ENCODE results near the gene PCOLCE2.
A peak's percentile ranks its signal among the peaks of the same experiment; 100 is the strongest.

PCOLCE2 gene

DNA sequence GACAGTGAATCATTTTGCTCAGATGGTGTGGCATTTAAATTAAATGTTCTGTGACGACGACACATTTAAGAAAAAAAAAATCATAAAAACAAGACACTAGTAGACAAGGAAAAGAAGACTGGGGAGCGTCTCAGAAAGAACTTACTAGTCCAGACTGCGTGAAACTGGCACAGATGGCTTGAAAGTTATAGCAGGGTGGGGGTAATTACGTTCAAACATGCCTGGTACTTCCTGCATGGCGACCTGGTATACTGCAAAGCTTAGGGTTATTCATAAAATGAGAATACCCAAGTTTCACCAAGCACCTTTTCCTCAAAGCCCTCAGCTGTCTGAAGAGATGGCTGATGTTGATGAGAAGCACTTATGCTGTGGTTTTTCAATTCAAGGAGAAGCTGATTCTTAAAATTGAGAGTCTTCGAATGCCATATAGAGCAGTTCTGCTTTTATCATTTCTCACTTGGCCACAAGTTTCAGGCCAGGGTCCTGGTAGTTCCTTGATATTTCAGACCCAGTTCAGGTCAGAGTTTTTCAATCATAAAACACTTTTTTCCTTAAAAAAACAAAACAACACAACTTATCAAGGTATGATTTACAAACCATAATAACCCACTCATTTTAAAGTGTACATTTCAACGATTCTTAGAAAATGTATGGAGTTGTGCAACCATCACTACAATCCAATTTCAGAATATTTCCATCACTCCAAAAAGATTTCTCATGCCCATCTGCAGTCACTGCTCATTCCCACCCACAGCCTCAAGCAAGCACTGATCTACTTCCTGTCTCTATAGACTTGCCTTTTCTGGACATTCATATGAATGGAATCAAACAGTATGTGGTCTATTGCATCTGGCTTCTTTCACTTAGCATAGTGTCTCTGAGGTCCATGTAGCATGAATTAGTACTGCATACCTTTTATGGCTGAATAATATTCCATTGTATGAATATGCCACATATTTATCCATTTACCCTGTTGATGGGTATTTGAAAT, 24.7 kb downstream of the PCOLCE2 start:
- DNase-seq: no peak

DNA sequence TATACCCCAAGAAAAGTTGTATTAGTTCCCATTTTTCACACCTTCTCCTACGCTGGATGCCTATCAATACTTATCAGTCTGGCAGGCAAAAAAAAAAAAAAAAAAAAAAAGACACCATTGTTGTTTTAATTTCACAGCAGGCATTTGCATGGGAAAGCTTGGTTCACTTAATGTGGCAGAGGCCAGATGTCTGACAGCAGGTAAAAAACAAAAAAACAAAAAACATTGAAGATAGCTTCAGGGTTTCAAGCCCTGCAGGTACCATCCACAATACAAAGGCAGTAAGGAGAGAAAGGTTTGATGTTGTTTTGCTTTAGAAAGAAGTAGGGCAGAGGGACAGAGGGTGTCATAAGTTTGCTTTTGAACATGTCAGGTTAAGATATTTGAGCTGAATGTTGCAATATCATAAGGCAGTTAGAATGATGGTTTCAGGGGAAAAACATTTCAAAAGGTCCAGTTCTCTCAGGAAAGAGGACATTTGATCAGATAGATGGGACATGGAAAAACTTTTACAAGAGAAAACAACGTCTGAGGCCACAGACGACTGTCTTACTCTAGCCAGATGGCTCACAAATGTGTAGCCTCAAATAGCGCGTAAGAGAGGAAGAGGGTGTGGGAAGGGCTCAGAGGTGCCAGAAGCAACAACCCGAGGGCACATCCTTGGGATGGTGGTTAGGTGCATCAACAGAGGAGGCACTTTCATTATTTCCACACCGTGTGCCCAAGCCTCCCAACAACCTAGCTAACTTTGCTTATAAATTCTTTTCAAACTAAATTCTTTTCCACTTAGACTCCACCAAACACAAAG, 25.7 kb downstream of the PCOLCE2 start:
- peak; percentile 48 for DNase-seq

DNA sequence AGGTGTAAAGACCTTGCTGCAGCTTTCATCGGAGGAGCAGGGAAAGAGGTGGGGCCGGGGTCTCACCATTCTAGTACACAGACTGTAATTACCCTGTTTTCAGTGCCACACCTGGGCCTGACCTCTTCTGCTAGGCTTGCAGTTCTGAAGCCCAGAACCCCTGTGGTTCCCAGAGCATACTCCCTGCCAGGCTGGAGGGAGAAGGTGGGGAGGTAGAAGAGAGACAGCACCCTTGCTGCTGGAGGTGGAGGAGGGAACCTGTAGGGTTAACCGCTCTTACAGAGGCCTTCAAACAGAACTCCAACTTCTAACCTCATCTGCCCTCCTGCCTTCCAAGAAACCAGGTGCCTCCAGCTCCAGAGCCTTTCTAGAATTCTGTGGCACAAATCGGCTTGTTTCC, 27.0 kb downstream of the PCOLCE2 start:
- DNase-seq: peak; percentile 38

- no peak for DNase-seq
Observed at GRCh38 chr3:142858043-142858442, 30.8 kb downstream of the PCOLCE2 start.

- DNase-seq: peak; percentile 52
Observed at GRCh38 chr3:142857056-142857455, 31.8 kb downstream of the PCOLCE2 start.

DNA sequence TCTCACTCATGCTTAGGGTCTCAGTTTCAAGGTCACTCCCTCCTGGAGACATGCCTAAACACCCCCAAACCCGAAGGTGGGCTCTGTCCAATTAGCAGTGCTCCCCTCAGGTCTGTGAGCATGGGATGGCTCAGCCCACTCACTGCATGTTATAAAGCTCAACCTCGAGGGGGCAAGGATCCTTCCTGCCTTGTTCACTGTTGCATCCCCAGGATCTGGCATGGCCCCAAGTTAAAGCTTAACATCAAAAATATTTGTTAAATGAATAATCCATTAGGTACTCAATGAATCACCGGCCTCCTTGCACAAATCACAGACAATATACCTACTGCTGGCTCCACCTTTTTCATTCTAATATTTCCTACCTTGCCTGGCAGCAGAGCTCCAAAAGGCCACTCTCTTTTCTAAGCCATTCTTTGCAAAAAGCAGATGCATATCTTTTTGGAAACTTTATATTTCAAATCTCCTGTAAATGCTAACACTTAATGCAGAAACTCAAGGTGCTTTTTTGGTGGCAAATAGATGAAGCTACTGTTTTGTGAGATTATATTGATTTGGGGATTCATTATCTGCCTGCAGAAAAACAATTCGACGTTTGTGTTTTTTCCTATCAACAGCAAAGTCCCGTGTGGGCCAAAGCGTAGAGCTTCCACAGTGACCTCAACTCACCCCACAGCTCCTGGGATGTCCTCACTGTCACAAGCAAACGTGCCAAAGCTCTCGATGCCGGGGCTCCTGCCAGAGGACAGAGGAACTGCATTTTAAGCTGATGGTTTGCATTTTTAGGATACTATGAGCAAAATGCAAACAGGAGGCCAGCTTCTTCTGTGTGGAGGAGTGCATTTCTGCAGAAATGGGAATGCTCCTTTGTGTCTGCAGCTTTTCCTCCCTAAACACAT, 35.4 kb downstream of the PCOLCE2 start:
- DNase-seq: no peak

DNA sequence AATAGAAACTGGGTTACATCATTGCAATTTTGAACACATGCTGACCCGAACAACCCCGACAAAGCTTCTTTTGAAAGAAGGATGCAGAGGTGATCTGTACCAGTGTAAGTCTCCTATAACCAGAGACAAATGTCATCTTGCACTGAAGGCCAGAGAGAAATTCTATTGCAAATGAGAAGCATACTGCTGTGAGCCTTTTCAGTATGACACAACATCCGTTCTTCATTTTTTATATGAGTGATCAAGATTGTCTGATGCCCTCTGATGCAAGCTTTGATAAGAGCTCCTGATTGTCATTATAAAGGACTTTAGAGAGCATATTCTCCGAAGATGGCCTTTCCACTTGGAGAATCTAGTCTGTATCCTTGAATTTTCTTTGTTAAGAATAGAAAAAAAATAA, 36.9 kb downstream of the PCOLCE2 start:
- DNase-seq: no peak

GRCh38 chr3:142850395-142851023, 38.4 kb downstream of the PCOLCE2 start:
- DNase-seq: peak; percentile 63

- DNase-seq: no peak
Observed at GRCh38 chr3:142849148-142849547, 39.7 kb downstream of the PCOLCE2 start.

GRCh38 chr3:142846779-142847577, 41.9 kb downstream of the PCOLCE2 start:
- DNase-seq: no peak

DNA sequence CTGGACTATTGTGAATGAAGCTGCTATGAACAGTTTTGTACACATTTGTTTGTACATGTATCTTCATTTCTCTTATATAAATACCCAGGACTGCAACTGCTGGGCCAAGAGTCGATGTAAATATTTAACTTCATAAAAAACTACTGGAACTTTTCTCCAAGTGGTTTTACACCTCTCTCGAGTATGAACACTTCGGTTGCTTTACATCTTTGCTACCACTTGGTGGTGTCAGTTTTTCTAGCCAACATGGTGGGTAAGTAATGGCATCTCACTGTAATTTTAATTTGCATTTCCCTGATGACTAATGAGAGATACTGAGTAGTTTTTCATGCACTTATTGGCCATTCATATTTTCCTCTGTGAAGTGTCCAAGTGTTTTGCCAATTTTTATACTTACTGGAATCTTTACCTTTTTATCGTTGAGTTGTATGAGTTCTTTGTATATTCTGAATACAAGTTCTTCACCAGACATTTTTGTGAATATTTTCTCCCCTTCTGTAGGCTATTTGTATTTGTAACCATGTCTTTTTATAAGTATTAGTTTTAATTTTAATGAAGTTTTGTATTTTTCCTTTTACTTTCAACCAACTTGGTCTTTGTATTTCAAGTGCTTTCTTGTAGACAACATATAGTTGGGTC, 44.4 kb downstream of the PCOLCE2 start:
- DNase-seq: peak; percentile 49

- DNase-seq: no peak
Observed at GRCh38 chr3:142839831-142840230, 49.1 kb downstream of the PCOLCE2 start.

DNA sequence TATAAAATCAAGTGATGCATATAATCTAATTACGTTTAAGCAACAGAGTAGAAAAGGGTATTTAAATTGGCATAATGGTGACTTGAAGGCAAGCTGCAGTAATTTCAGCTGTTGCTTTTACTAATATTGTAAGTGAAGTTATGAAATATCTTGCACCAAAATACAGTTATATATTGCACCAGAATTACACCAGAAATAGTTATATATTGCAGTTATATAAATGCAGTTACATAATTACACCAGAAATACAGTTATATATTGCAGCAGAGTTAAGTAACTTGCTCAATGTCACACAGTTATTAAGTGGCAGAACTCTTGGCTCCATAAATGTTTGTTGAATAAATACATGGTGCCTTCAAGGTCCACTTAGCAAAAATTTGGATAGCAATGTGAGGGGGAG, 51.4 kb downstream of the PCOLCE2 start:
- DNase-seq: no peak

DNA sequence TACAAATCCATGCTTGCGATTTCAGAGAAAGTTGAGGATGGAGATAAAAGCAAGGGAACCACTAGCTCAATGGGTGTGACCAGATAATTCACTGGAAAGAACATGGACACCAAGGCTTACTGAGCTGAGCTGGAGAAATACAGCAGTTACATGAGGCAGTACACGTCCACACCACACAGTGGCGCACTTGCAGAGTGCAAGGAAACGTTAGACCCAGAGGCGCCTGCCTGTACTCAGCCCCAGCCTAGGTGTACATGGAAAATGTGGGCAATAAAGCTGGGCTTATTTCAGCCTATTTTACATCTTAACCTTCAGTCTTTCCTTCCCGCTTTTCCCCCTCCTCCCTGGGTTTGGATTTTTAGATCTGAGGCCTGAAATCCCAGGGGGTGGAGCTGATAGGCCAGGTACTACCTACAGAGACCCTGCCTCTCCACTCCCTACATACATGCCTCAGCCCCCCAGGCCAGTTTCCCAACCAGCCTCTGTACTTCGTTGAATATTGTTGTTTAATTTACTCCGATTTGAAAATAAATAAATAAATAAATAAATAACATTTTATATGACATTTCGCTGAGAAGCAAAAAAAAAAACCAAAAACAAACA, 60.1 kb downstream of the PCOLCE2 start:
- DNase-seq: peak; percentile 89

DNA sequence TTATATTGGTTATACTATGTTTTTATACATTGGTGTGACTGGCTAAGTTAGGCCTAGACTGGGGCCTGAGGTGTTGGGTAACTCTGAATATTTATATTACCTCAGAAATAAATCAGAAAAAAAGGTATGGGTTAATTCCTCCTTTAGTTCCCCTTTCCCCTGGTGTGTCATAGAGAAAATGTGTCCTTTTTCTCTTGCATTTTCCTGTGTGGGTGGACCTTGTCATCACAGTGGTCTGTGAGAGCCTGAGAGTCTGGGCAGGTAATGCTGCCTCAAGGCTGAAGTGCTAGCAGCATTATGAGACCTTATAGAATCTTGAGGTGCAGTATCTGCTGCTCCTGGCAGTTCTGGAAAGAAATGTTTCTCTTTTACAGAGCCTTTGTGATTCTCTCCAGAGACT, 69.7 kb downstream of the PCOLCE2 start:
- no peak for DNase-seq

GRCh38 chr3:142818651-142819050, 70.2 kb downstream of the PCOLCE2 start:
- no peak for DNase-seq

GRCh38 chr3:142817897-142818296, 71.0 kb downstream of the PCOLCE2 start:
- no peak for DNase-seq

GRCh38 chr3:142817356-142817755, 71.5 kb downstream of the PCOLCE2 start:
- peak; percentile 64 for DNase-seq

- DNase-seq: no peak
Observed at GRCh38 chr3:142815803-142816202, 73.1 kb downstream of the PCOLCE2 start.

- DNase-seq: no peak
Observed at GRCh38 chr3:142809259-142809658, 79.6 kb downstream of the PCOLCE2 start.
